ENCODE data around the gene RAB38.

The RAB38 gene

GRCh38 chr11:88188932-88189253 lies 13.7 kb upstream of the RAB38 start:
- Histone ChIP-seq H4K8ac (ENCODE audit: low read depth, low read length) (no peak overlapping the region), H2BK12ac (ENCODE audit: low read length) (no peak overlapping the region), H3K9me3 (replicated peaks in 1 of 2; ENCODE audit: control insufficient read depth in 2 of 2, insufficient read depth in 1 of 2, low read depth in 1 of 2, low read length in 2 of 2) (no peaks in the 10 kb centered on the region), H4K91ac (ENCODE audit: low read depth, low read length, poor library complexity) (no peak overlapping the region), H3K36me3 (replicated peaks in 1 of 2; ENCODE audit: control insufficient read depth in 2 of 2, insufficient read depth in 2 of 2, low read length in 2 of 2) (no peaks in the 10 kb centered on the region), H3K79me1 (ENCODE audit: low read depth, low read length) (no peaks in the 10 kb centered on the region), H2BK15ac (ENCODE audit: low read length) (no peak overlapping the region), H3K14ac (ENCODE audit: low read length) (no peak overlapping the region), H2BK120ac (ENCODE audit: low read depth, low read length) (no peak overlapping the region), H2AFZ (ENCODE audit: low read length) (no peak overlapping the region), H3K4me1 (ENCODE audit: control insufficient read depth in 2 of 2, insufficient read depth in 1 of 2, low read depth in 1 of 2, low read length in 2 of 2) (no peaks in the 10 kb centered on the region), H3K27me3 (ENCODE audit: control insufficient read depth in 3 of 3, insufficient read depth in 3 of 3, low read depth in 1 of 3, low read length in 3 of 3) (no peaks in the 10 kb centered on the region), H3K23ac (ENCODE audit: low read depth, low read length, poor library complexity) (no peak overlapping the region), H2BK5ac (ENCODE audit: low read length) (no peak overlapping the region), H3K4ac (ENCODE audit: low read length) (no peak overlapping the region), H3K9ac (ENCODE audit: low read depth, low read length, poor library complexity) (no peak overlapping the region), H3K4me2 (ENCODE audit: insufficient read depth, low read length, poor library complexity, severe bottlenecking) (no peak overlapping the region), H2AK5ac (ENCODE audit: low read depth, low read length) (no peak overlapping the region), H3K4me3 (ENCODE audit: low read length in 2 of 2) (no peak overlapping the region), H3K27ac (replicated peaks; ENCODE audit: low read length) (no peak overlapping the region), H3K18ac (ENCODE audit: low read length) (no peak overlapping the region)
- DNase-seq (ENCODE audit: low spot score) = no peak
- no CpG with 5 or more reads among the region's 2 CpGs for WGBS, 2 donors (ENCODE audit: extremely low coverage in 2 of 2, insufficient read length in 2 of 2, insufficient replicate concordance in 1 of 2)

GRCh38 chr11:88188251-88188931 lies 13.1 kb upstream of the RAB38 start:
- Histone ChIP-seq H2AFZ (ENCODE audit: low read length) (no peak overlapping the region), H3K79me1 (ENCODE audit: low read depth, low read length) (no peaks in the 10 kb centered on the region), H2BK15ac (ENCODE audit: low read length) (no peak overlapping the region), H2BK12ac (ENCODE audit: low read length) (no peak overlapping the region), H3K4me2 (ENCODE audit: insufficient read depth, low read length, poor library complexity, severe bottlenecking) (no peak overlapping the region), H4K8ac (ENCODE audit: low read depth, low read length) (no peak overlapping the region), H3K4me1 (ENCODE audit: control insufficient read depth in 2 of 2, insufficient read depth in 1 of 2, low read depth in 1 of 2, low read length in 2 of 2) (no peaks in the 10 kb centered on the region), H3K27ac (replicated peaks; ENCODE audit: low read length) (no peak overlapping the region), H3K27me3 (ENCODE audit: control insufficient read depth in 3 of 3, insufficient read depth in 3 of 3, low read depth in 1 of 3, low read length in 3 of 3) (no peaks in the 10 kb centered on the region), H2AK5ac (ENCODE audit: low read depth, low read length) (no peak overlapping the region), H2BK5ac (ENCODE audit: low read length) (no peak overlapping the region), H3K36me3 (replicated peaks in 1 of 2; ENCODE audit: control insufficient read depth in 2 of 2, insufficient read depth in 2 of 2, low read length in 2 of 2) (no peaks in the 10 kb centered on the region), H3K9me3 (replicated peaks in 1 of 2; ENCODE audit: control insufficient read depth in 2 of 2, insufficient read depth in 1 of 2, low read depth in 1 of 2, low read length in 2 of 2) (no peaks in the 10 kb centered on the region), H3K4me3 (ENCODE audit: low read length in 2 of 2) (no peak overlapping the region), H2BK120ac (ENCODE audit: low read depth, low read length) (no peak overlapping the region), H3K14ac (ENCODE audit: low read length) (no peak overlapping the region), H3K23ac (ENCODE audit: low read depth, low read length, poor library complexity) (no peak overlapping the region), H3K18ac (ENCODE audit: low read length) (no peak overlapping the region), H3K4ac (ENCODE audit: low read length) (no peak overlapping the region), H4K91ac (ENCODE audit: low read depth, low read length, poor library complexity) (no peak overlapping the region), H3K9ac (ENCODE audit: low read depth, low read length, poor library complexity) (no peak overlapping the region)
- WGBS, 2 donors (ENCODE audit: extremely low coverage in 2 of 2, insufficient read length in 2 of 2, insufficient replicate concordance in 1 of 2) = no CpG with 5 or more reads among the region's 3 CpGs
- DNase-seq (ENCODE audit: low spot score) = no peak

- H3K9ac ChIP-seq (ENCODE audit: low read depth, low read length, poor library complexity) = no peak overlapping the region
- no peak overlapping the region for H3K23ac ChIP-seq (ENCODE audit: low read depth, low read length, poor library complexity)
- H3K4me2 ChIP-seq (ENCODE audit: insufficient read depth, low read length, poor library complexity, severe bottlenecking) = no peak overlapping the region
- no peak overlapping the region for H3K27ac ChIP-seq (replicated peaks; ENCODE audit: low read length)
- H4K91ac ChIP-seq (ENCODE audit: low read depth, low read length, poor library complexity) = no peak overlapping the region
- WGBS, 2 donors (ENCODE audit: extremely low coverage in 2 of 2, insufficient read length in 2 of 2, insufficient replicate concordance in 1 of 2) = no CpG with 5 or more reads among the region's 3 CpGs
- H2BK15ac ChIP-seq (ENCODE audit: low read length) = no peak overlapping the region
- no peaks in the 10 kb centered on the region for H3K27me3 ChIP-seq (ENCODE audit: control insufficient read depth in 3 of 3, insufficient read depth in 3 of 3, low read depth in 1 of 3, low read length in 3 of 3)
- H2AFZ ChIP-seq (ENCODE audit: low read length) = no peak overlapping the region
- no peaks in the 10 kb centered on the region for H3K4me1 ChIP-seq (ENCODE audit: control insufficient read depth in 2 of 2, insufficient read depth in 1 of 2, low read depth in 1 of 2, low read length in 2 of 2)
- no peak overlapping the region for H3K14ac ChIP-seq (ENCODE audit: low read length)
- H3K36me3 ChIP-seq (replicated peaks in 1 of 2; ENCODE audit: control insufficient read depth in 2 of 2, insufficient read depth in 2 of 2, low read length in 2 of 2) = no peaks in the 10 kb centered on the region
- H2BK120ac ChIP-seq (ENCODE audit: low read depth, low read length) = no peak overlapping the region
- H3K79me1 ChIP-seq (ENCODE audit: low read depth, low read length) = no peaks in the 10 kb centered on the region
- H3K18ac ChIP-seq (ENCODE audit: low read length) = no peak overlapping the region
- H3K4ac ChIP-seq (ENCODE audit: low read length) = no peak overlapping the region
- DNase-seq (ENCODE audit: low spot score) = no peak
- no peak overlapping the region for H4K8ac ChIP-seq (ENCODE audit: low read depth, low read length)
- no peak overlapping the region for H2BK12ac ChIP-seq (ENCODE audit: low read length)
- no peak overlapping the region for H2BK5ac ChIP-seq (ENCODE audit: low read length)
- no peak overlapping the region for H2AK5ac ChIP-seq (ENCODE audit: low read depth, low read length)
- H3K9me3 ChIP-seq (replicated peaks in 1 of 2; ENCODE audit: control insufficient read depth in 2 of 2, insufficient read depth in 1 of 2, low read depth in 1 of 2, low read length in 2 of 2) = no peaks in the 10 kb centered on the region
- no peak overlapping the region for H3K4me3 ChIP-seq (ENCODE audit: low read length in 2 of 2)
Measured at GRCh38 chr11:88183233-88183632, 8.0 kb upstream of the RAB38 start.

- no peak overlapping the region for H3K27ac ChIP-seq (replicated peaks; ENCODE audit: low read length)
Measured at GRCh38 chr11:88181776-88182175, 6.5 kb upstream of the RAB38 start.

More at GRCh38 chr11:88181776-88182175, 6.5 kb upstream of the RAB38 start:
- H3K36me3 ChIP-seq (replicated peaks in 1 of 2; ENCODE audit: control insufficient read depth in 2 of 2, insufficient read depth in 2 of 2, low read length in 2 of 2) = no peaks in the 10 kb centered on the region
- H3K23ac ChIP-seq (ENCODE audit: low read depth, low read length, poor library complexity) = no peak overlapping the region
- H3K79me1 ChIP-seq (ENCODE audit: low read depth, low read length) = no peaks in the 10 kb centered on the region
- no peaks in the 10 kb centered on the region for H3K4me1 ChIP-seq (ENCODE audit: control insufficient read depth in 2 of 2, insufficient read depth in 1 of 2, low read depth in 1 of 2, low read length in 2 of 2)
- H3K14ac ChIP-seq (ENCODE audit: low read length) = no peak overlapping the region
- H2BK12ac ChIP-seq (ENCODE audit: low read length) = no peak overlapping the region
- H2BK120ac ChIP-seq (ENCODE audit: low read depth, low read length) = no peak overlapping the region
- H3K4me3 ChIP-seq (ENCODE audit: low read length in 2 of 2) = no peak overlapping the region
- H4K91ac ChIP-seq (ENCODE audit: low read depth, low read length, poor library complexity) = no peak overlapping the region
- H3K4ac ChIP-seq (ENCODE audit: low read length) = no peak overlapping the region
- no peaks in the 10 kb centered on the region for H3K27me3 ChIP-seq (ENCODE audit: control insufficient read depth in 3 of 3, insufficient read depth in 3 of 3, low read depth in 1 of 3, low read length in 3 of 3)
- no peak overlapping the region for H2BK15ac ChIP-seq (ENCODE audit: low read length)
- no peak overlapping the region for H2AFZ ChIP-seq (ENCODE audit: low read length)
- H4K8ac ChIP-seq (ENCODE audit: low read depth, low read length) = no peak overlapping the region
- no peak overlapping the region for H3K4me2 ChIP-seq (ENCODE audit: insufficient read depth, low read length, poor library complexity, severe bottlenecking)
- DNase-seq (ENCODE audit: low spot score) = no peak
- no peak overlapping the region for H3K9ac ChIP-seq (ENCODE audit: low read depth, low read length, poor library complexity)
- H2BK5ac ChIP-seq (ENCODE audit: low read length) = no peak overlapping the region
- H3K9me3 ChIP-seq (replicated peaks in 1 of 2; ENCODE audit: control insufficient read depth in 2 of 2, insufficient read depth in 1 of 2, low read depth in 1 of 2, low read length in 2 of 2) = no peaks in the 10 kb centered on the region
- no CpG with 5 or more reads among the region's 1 CpG for WGBS, 2 donors (ENCODE audit: extremely low coverage in 2 of 2, insufficient read length in 2 of 2, insufficient replicate concordance in 1 of 2)
- H3K18ac ChIP-seq (ENCODE audit: low read length) = no peak overlapping the region
- no peak overlapping the region for H2AK5ac ChIP-seq (ENCODE audit: low read depth, low read length)

Data from neuronal stem cell (in vitro differentiated cells).